Measurements from ENCODE around the gene ACOT7. TPM values are rescaled to one million over a fixed set of nuclear protein-coding genes. Genes with fewer than 3 reads are reported as not detected.

ACOT7 gene
- total RNA-seq, 4 donors from 2014 or later = 18.6 to 29.4 (median 23.2) TPM

GRCh38 chr1:6280761-6281451 lies 112.7 kb downstream of the ACOT7 start:
- no peaks in the 10 kb centered on the region for H3K27me3 ChIP-seq
- TF ChIP-seq CTCF (IDR thresholded peaks at IDR 0.05) (peak; percentile 15 to 69 (median 42)), EP300 (IDR thresholded peaks at IDR 0.05) (no peak)
- H3K4me3 ChIP-seq = no peak overlapping the region
- H3K9me3 ChIP-seq = no peaks in the 10 kb centered on the region
- peaks cover 0 to 12% (median 0%) of the 10 kb centered on the region in 3 donors for H3K36me3 ChIP-seq
- peak overlapping the region in 1 of 4 donors; percentile 73 for H3K27ac ChIP-seq
- peaks cover 0 to 12% (median 11%) of the 10 kb centered on the region in 4 donors for H3K4me1 ChIP-seq
- 61 to 75% methylated on average over 27 to 33 of the region's 33 CpGs for WGBS, 2 donors
- no peak for DNase-seq (ENCODE audit: low spot score in 2 of 2)

GRCh38 chr1:6279613-6280383 lies 113.8 kb downstream of the ACOT7 start:
- DNase-seq (ENCODE audit: low spot score in 2 of 2) = no peak
- WGBS, 2 donors = 82 to 86% methylated on average over 27 to 28 of the region's 31 CpGs
- no peak for TF ChIP-seq EP300 (IDR thresholded peaks at IDR 0.05)
- no peak for TF ChIP-seq POLR2A (IDR thresholded peaks at IDR 0.05)
- no peak for TF ChIP-seq CTCF (IDR thresholded peaks at IDR 0.05)

GRCh38 chr1:6279066-6279465 lies 114.5 kb downstream of the ACOT7 start:
- Histone ChIP-seq H3K27ac (no peak overlapping the region), H3K27me3 (no peaks in the 10 kb centered on the region), H3K4me1 (peaks cover 0 to 15% (median 12%) of the 10 kb centered on the region in 4 donors), H3K9me3 (no peaks in the 10 kb centered on the region), H3K36me3 (peaks cover 0 to 12% (median 0%) of the 10 kb centered on the region in 3 donors), H3K4me3 (no peak overlapping the region)
- TF ChIP-seq POLR2A (IDR thresholded peaks at IDR 0.05) (no peak), CTCF (IDR thresholded peaks at IDR 0.05) (no peak), EP300 (IDR thresholded peaks at IDR 0.05) (no peak)
- WGBS, 2 donors = 87 to 93% methylated on average over 10 of the region's 10 CpGs
- no peak for DNase-seq (ENCODE audit: low spot score in 2 of 2)

More at GRCh38 chr1:6279613-6280383, 113.8 kb downstream of the ACOT7 start:
- H3K36me3 ChIP-seq = peaks cover 0 to 12% (median 0%) of the 10 kb centered on the region in 3 donors
- peaks cover 0 to 15% (median 12%) of the 10 kb centered on the region in 4 donors for H3K4me1 ChIP-seq
- H3K4me3 ChIP-seq = no peak overlapping the region
- H3K27ac ChIP-seq = no peak overlapping the region
- H3K9me3 ChIP-seq = no peaks in the 10 kb centered on the region
- H3K27me3 ChIP-seq = no peaks in the 10 kb centered on the region

GRCh38 chr1:6278263-6278662 lies 115.3 kb downstream of the ACOT7 start:
- WGBS, 2 donors = 59 to 68% methylated on average over 9 of the region's 9 CpGs
- peaks cover 0 to 21% (median 14%) of the 10 kb centered on the region in 4 donors for H3K4me1 ChIP-seq
- TF ChIP-seq EP300 (IDR thresholded peaks at IDR 0.05) (no peak), POLR2A (IDR thresholded peaks at IDR 0.05) (no peak), CTCF (IDR thresholded peaks at IDR 0.05) (no peak)
- H3K36me3 ChIP-seq = peaks cover 0 to 12% (median 0%) of the 10 kb centered on the region in 3 donors
- no peak for DNase-seq (ENCODE audit: low spot score in 2 of 2)
- H3K27me3 ChIP-seq = no peaks in the 10 kb centered on the region
- H3K27ac ChIP-seq = peak overlapping the region in 1 of 4 donors; percentile 2
- H3K4me3 ChIP-seq = no peak overlapping the region
- no peaks in the 10 kb centered on the region for H3K9me3 ChIP-seq
